ENCODE results near the gene PTCD2.

- no peak for TF ChIP-seq POLR2A (IDR thresholded peaks at IDR 0.05; ENCODE audit: low read depth, low read length)
- no peak for TF ChIP-seq TAF1 (IDR thresholded peaks at IDR 0.05; ENCODE audit: low read depth, low read length)
- TF ChIP-seq SPI1 (IDR thresholded peaks at IDR 0.05; ENCODE audit: low read depth, low read length) = no peak
- no peak for TF ChIP-seq POLR2AphosphoS5 (IDR thresholded peaks at IDR 0.05; ENCODE audit: low read depth, low read length)
Observed at GRCh38 chr5:72364171-72364570, 44.0 kb downstream of the PTCD2 start.

Measured in GM12891 (cell line).